WTC11 (cell line): ENCODE data around the gene LRRIQ1.

Experiments used
- CDX4 ChIP-seq: fragments of 250-450 bp; sonication (Bioruptor Pico); IDR thresholded peaks from 2 replicates; pipeline ENCODE4 v1.9.0; 2021; ENCODE audit warnings: moderate library complexity, mild to moderate bottlenecking, inconsistent platforms, borderline replicate concordance
- CTCF ChIP-seq: fragments of 200-600 bp; IDR thresholded peaks from 2 replicates; pipeline ENCODE4 v1.8.0; 2022; ENCODE audit warnings: antibody characterized with exemption
- ZNF121 ChIP-seq: sonication (generic); formaldehyde crosslinking; IDR thresholded peaks from 2 replicates; pipeline ENCODE4 v1.8.0; 2023; ENCODE audit warnings: missing genetic modification reagents
- ZNF423 ChIP-seq: fragments of 250-450 bp; sonication (Bioruptor Pico); IDR thresholded peaks from 2 replicates; pipeline ENCODE4 v2.1.2; 2022; ENCODE audit warnings: mild to moderate bottlenecking, moderate library complexity
- TF ChIP-seq, protein P1 (sequence below): sonication (generic); formaldehyde crosslinking; IDR thresholded peaks from 2 replicates; pipeline ENCODE4 v1.8.0; 2022; ENCODE audit warnings: mild to moderate bottlenecking, missing genetic modification reagents

GRCh38 chr12:85206543-85206942 is 170.4 kb downstream of the LRRIQ1 start:
- TF ChIP-seq CTCF (no peak), CDX4 (CRISPR knock-in tag) (no peak), ZNF121 (no peak), ZNF423 (CRISPR knock-in tag) (no peak)
- TF ChIP-seq, protein P1, sequence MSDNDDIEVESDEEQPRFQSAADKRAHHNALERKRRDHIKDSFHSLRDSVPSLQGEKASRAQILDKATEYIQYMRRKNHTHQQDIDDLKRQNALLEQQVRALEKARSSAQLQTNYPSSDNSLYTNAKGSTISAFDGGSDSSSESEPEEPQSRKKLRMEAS (CRISPR knock-in tag), result no peak
